GM12878 (cell line): ENCODE data around the gene TAMALIN. TPM values are rescaled to one million over a fixed set of nuclear protein-coding genes. Genes with fewer than 3 reads are reported as not detected.

Source experiments
- BCL11A ChIP-seq: IDR thresholded peaks from 2 replicates; pipeline ENCODE4 v1.6.1; 2011; ENCODE audit warnings: low read depth, low read length
- ETV6 ChIP-seq, 2 experiments: fragments of 450-650 bp in 1 of 2; IDR thresholded peaks in 1 of 2; conservative IDR thresholded peaks in 1 of 2; 2 replicates each; pipeline ENCODE4 v1.6.1; 2014; ENCODE audit warnings: antibody characterized with exemption in 1 of 2, borderline replicate concordance in 1 of 2, low read depth in 1 of 2, mild to moderate bottlenecking in 1 of 2, moderate library complexity in 1 of 2
- IKZF2 ChIP-seq, 2 experiments: fragments of 450-650 bp; IDR thresholded peaks; 2 replicates each; pipeline ENCODE4 v1.6.1; 2017; ENCODE audit warnings: mild to moderate bottlenecking in 2 of 2, moderate library complexity in 2 of 2
- MTA3 ChIP-seq: IDR thresholded peaks from 2 replicates; pipeline ENCODE4 v1.6.1; 2012; ENCODE audit warnings: low read length, inconsistent platforms, borderline replicate concordance
- MXI1 ChIP-seq: fragments of 150-350 bp; IDR thresholded peaks from 2 replicates; pipeline ENCODE4 v1.6.1; 2011; ENCODE audit warnings: low read depth, mild to moderate bottlenecking, inconsistent platforms, low read length, improper control_type of control experiment
- NR2C2 ChIP-seq: IDR thresholded peaks from 2 replicates; pipeline ENCODE4 v1.6.1; 2011; ENCODE audit warnings: borderline replicate concordance, low read depth; ENCODE audit not compliant: control insufficient read depth, insufficient read length
- POLR2AphosphoS5 ChIP-seq: IDR thresholded peaks from 2 replicates; pipeline ENCODE4 v1.6.1; 2011; ENCODE audit warnings: mild to moderate bottlenecking, low read length, inconsistent platforms
- SPI1 ChIP-seq: IDR thresholded peaks from 2 replicates; pipeline ENCODE4 v1.6.1; 2011; ENCODE audit warnings: low read depth, mild to moderate bottlenecking, low read length, moderate library complexity, borderline replicate concordance; ENCODE audit not compliant: insufficient read depth
- STAT3 ChIP-seq: IDR thresholded peaks from 2 replicates; pipeline ENCODE4 v1.6.1; 2011; ENCODE audit warnings: low read depth, low read length, improper control_type of control experiment
- TAF1 ChIP-seq: IDR thresholded peaks from 2 replicates; pipeline ENCODE4 v1.6.1; 2011; ENCODE audit warnings: mild to moderate bottlenecking, low read depth, low read length, borderline replicate concordance
- ZZZ3 ChIP-seq: IDR thresholded peaks from 2 replicates; pipeline ENCODE4 v1.6.1; 2011; ENCODE audit warnings: low read depth; ENCODE audit not compliant: control insufficient read depth, insufficient read length
- polyA plus RNA-seq, 11 experiments: library from polyadenylated mRNA; depleted of rRNA in 4 of 11; unstranded in 6 of 11; stranded (reverse) in 5 of 11; fragments of >200 nt; fragmentation: Nextera tagmentation in 4 of 11; fragmentation: Illumina TruSeq in 1 of 11; extraction: Ambion mirVana in 4 of 11; extraction: Trizol in 1 of 11; gene quantifications; 1 replicate in 1 of 11; 2 replicates in 10 of 11; pipeline versions ENCODE4 v1.2.1 to v1.2.3, GENCODE V29; 2011 to 2016; ENCODE audit warnings: inconsistent platforms in 2 of 11, missing spikeins in 2 of 11, low read depth in 1 of 11
- total RNA-seq, 4 experiments: library from RNA; depleted of rRNA in 3 of 4; stranded (reverse); fragments of >200 nt in 3 of 4; fragmentation: Illumina TruSeq in 1 of 4; extraction: Trizol in 1 of 4; gene quantifications; 2 replicates each; pipeline versions ENCODE4 v1.2.1 to v1.2.3, GENCODE V29; 2013 to 2021
- TF ChIP-seq, protein P1 (sequence below): fragments of 450-650 bp; IDR thresholded peaks from 2 replicates; pipeline ENCODE4 v1.6.1; 2017; ENCODE audit warnings: mild to moderate bottlenecking, low read depth, inconsistent platforms; ENCODE audit not compliant: poor library complexity, severe bottlenecking
- TF ChIP-seq, protein P2 (sequence below): fragments of 450-650 bp; IDR thresholded peaks from 2 replicates; pipeline ENCODE4 v1.6.1; 2017; ENCODE audit warnings: mild to moderate bottlenecking, moderate library complexity
- TF ChIP-seq, protein P3 (sequence below): fragments of 450-650 bp; IDR thresholded peaks from 2 replicates; pipeline ENCODE4 v1.6.1; 2017; ENCODE audit warnings: mild to moderate bottlenecking

TAMALIN gene
- total and polyA plus RNA-seq, 10 of the 15 experiments (the other 5 are each of a cell fraction or from before 2014, with no cell fraction given): 0.09 to 0.58 (median 0.19) TPM; not detected in 4

DNA sequence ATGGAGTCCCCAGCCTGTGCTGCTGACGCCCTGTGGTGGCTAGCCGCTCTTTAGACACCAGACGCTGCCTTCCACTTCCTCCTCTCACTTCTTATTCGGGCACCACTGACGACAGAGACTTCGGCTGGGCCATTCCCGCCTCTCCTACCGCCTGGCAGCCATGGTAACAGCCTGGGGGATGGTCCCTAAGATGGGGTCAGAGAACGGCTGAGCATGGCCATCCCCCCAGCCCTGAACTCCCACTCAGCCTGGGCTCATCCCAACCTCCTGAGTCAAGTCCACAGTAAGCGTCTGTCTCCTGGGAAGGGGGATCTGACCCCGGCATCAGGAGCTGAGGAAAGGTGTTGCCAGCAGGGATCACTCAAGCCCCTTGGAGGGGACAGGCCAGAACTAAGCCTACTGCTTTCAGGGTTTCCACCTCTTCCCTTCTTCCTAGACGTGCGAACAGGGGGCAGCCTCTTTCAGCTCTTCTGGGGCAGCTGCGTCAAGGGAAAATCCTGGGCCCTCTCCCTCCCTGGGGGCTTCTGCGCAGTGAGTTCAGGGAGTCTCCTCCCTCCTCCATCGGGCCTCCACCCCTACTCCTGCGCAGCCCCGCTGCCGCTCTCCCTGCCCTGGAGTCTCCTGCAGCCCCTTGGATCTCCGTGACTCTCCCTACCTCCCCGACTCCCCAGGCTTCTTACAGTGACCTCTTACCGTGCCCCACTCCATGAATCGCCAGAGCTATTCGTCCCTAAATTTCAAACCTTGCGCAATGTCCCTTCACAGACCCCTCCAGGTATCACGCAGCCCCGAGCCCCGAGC lies 643 bp upstream of the TAMALIN start (continued):
- peak; percentile 35; the same call in 1 of the 2 replicates for TF ChIP-seq POLR2AphosphoS5
- TF ChIP-seq, protein P1, sequence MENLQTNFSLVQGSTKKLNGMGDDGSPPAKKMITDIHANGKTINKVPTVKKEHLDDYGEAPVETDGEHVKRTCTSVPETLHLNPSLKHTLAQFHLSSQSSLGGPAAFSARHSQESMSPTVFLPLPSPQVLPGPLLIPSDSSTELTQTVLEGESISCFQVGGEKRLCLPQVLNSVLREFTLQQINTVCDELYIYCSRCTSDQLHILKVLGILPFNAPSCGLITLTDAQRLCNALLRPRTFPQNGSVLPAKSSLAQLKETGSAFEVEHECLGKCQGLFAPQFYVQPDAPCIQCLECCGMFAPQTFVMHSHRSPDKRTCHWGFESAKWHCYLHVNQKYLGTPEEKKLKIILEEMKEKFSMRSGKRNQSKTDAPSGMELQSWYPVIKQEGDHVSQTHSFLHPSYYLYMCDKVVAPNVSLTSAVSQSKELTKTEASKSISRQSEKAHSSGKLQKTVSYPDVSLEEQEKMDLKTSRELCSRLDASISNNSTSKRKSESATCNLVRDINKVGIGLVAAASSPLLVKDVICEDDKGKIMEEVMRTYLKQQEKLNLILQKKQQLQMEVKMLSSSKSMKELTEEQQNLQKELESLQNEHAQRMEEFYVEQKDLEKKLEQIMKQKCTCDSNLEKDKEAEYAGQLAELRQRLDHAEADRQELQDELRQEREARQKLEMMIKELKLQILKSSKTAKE: no peak
- TF ChIP-seq ETV6 (conservative IDR thresholded peaks at IDR 0.05 in 1 of 2, IDR thresholded peaks at IDR 0.05 in 1 of 2; ENCODE audit: borderline replicate concordance in 1 of 2, low read depth in 1 of 2): no peak
- no peak for TF ChIP-seq STAT3
- no peak for TF ChIP-seq MTA3
- no peak for TF ChIP-seq MXI1
- TF ChIP-seq ZZZ3: no peak
- TF ChIP-seq BCL11A: no peak
- TF ChIP-seq, protein P2, sequence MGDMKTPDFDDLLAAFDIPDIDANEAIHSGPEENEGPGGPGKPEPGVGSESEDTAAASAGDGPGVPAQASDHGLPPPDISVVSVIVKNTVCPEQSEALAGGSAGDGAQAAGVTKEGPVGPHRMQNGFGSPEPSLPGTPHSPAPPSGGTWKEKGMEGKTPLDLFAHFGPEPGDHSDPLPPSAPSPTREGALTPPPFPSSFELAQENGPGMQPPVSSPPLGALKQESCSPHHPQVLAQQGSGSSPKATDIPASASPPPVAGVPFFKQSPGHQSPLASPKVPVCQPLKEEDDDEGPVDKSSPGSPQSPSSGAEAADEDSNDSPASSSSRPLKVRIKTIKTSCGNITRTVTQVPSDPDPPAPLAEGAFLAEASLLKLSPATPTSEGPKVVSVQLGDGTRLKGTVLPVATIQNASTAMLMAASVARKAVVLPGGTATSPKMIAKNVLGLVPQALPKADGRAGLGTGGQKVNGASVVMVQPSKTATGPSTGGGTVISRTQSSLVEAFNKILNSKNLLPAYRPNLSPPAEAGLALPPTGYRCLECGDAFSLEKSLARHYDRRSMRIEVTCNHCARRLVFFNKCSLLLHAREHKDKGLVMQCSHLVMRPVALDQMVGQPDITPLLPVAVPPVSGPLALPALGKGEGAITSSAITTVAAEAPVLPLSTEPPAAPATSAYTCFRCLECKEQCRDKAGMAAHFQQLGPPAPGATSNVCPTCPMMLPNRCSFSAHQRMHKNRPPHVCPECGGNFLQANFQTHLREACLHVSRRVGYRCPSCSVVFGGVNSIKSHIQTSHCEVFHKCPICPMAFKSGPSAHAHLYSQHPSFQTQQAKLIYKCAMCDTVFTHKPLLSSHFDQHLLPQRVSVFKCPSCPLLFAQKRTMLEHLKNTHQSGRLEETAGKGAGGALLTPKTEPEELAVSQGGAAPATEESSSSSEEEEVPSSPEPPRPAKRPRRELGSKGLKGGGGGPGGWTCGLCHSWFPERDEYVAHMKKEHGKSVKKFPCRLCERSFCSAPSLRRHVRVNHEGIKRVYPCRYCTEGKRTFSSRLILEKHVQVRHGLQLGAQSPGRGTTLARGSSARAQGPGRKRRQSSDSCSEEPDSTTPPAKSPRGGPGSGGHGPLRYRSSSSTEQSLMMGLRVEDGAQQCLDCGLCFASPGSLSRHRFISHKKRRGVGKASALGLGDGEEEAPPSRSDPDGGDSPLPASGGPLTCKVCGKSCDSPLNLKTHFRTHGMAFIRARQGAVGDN: peak; percentile 12; the same call in 1 of the 2 replicates
- no peak for TF ChIP-seq NR2C2
- TF ChIP-seq, protein P3, sequence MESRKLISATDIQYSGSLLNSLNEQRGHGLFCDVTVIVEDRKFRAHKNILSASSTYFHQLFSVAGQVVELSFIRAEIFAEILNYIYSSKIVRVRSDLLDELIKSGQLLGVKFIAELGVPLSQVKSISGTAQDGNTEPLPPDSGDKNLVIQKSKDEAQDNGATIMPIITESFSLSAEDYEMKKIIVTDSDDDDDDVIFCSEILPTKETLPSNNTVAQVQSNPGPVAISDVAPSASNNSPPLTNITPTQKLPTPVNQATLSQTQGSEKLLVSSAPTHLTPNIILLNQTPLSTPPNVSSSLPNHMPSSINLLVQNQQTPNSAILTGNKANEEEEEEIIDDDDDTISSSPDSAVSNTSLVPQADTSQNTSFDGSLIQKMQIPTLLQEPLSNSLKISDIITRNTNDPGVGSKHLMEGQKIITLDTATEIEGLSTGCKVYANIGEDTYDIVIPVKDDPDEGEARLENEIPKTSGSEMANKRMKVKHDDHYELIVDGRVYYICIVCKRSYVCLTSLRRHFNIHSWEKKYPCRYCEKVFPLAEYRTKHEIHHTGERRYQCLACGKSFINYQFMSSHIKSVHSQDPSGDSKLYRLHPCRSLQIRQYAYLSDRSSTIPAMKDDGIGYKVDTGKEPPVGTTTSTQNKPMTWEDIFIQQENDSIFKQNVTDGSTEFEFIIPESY: no peak
- TF ChIP-seq TAF1: no peak
- peak; percentile 94 for TF ChIP-seq SPI1
- TF ChIP-seq IKZF2 (IDR thresholded peaks at IDR 0.05): peak; percentile 60 to 70
